HepG2 (cell line): ENCODE data around the gene SCN9A. TPM values are rescaled to one million over a fixed set of nuclear protein-coding genes. Genes with fewer than 3 reads are reported as not detected.
A peak's percentile ranks its signal among the peaks of the same experiment; 100 is the strongest.

ENCODE experiments used
- ARID2 ChIP-seq: sonication (generic); formaldehyde crosslinking; IDR thresholded peaks from 2 replicates; pipeline ENCODE4 v1.8.1; 2022; ENCODE audit warnings: mild to moderate bottlenecking, missing genetic modification reagents, borderline replicate concordance
- ARNT ChIP-seq: fragments of 450-650 bp; IDR thresholded peaks from 2 replicates; pipeline ENCODE4 v1.6.1; 2017
- CBX5 ChIP-seq: sonication (generic); formaldehyde crosslinking; IDR thresholded peaks from 2 replicates; pipeline ENCODE4 v1.4.0; 2020; ENCODE audit warnings: missing genetic modification reagents, borderline replicate concordance
- CEBPG ChIP-seq: IDR thresholded peaks from 2 replicates; pipeline ENCODE4 v1.6.1; 2016
- GATAD2A ChIP-seq: IDR thresholded peaks from 2 replicates; pipeline ENCODE4 v1.6.1; 2016
- IKZF4 ChIP-seq: sonication (generic); formaldehyde crosslinking; IDR thresholded peaks from 2 replicates; pipeline ENCODE4 v1.5.1; 2020; ENCODE audit warnings: borderline replicate concordance, mild to moderate bottlenecking, low read depth, missing genetic modification reagents; ENCODE audit errors: not compliant biosample characterization
- IRX3 ChIP-seq: sonication (generic); formaldehyde crosslinking; IDR thresholded peaks from 2 replicates; pipeline ENCODE4 v1.8.1; 2023; ENCODE audit warnings: mild to moderate bottlenecking, low read depth, missing genetic modification reagents, borderline replicate concordance
- KLF12 ChIP-seq: sonication (generic); formaldehyde crosslinking; IDR thresholded peaks from 2 replicates; pipeline ENCODE4 v1.4.0; 2020; ENCODE audit warnings: missing genetic modification reagents, borderline replicate concordance
- NRL ChIP-seq: sonication (generic); formaldehyde crosslinking; IDR thresholded peaks from 2 replicates; pipeline ENCODE4 v1.5.0; 2020; ENCODE audit warnings: missing genetic modification reagents, mild to moderate bottlenecking, moderate library complexity, borderline replicate concordance
- POLR2AphosphoS2 ChIP-seq: IDR thresholded peaks from 2 replicates; pipeline ENCODE4 v1.6.1; 2011; ENCODE audit warnings: low read depth, low read length, improper control_type of control experiment
- ZNF251 ChIP-seq: sonication (generic); formaldehyde crosslinking; IDR thresholded peaks from 2 replicates; pipeline ENCODE4 v1.9.0; 2021; ENCODE audit warnings: mild to moderate bottlenecking, missing genetic modification reagents
- ZNF432 ChIP-seq: sonication (generic); formaldehyde crosslinking; IDR thresholded peaks from 2 replicates; pipeline ENCODE4 v1.5.0; 2020; ENCODE audit warnings: missing genetic modification reagents, mild to moderate bottlenecking, borderline replicate concordance
- ZNF468 ChIP-seq: sonication (generic); formaldehyde crosslinking; IDR thresholded peaks from 2 replicates; pipeline ENCODE4 v1.8.0; 2022; ENCODE audit warnings: mild to moderate bottlenecking, moderate library complexity, missing genetic modification reagents
- ZNF883 ChIP-seq: sonication (generic); formaldehyde crosslinking; IDR thresholded peaks from 2 replicates; pipeline ENCODE4 v1.5.1; 2020; ENCODE audit warnings: mild to moderate bottlenecking, missing genetic modification reagents; ENCODE audit errors: not compliant biosample characterization
- ZSCAN21 ChIP-seq: sonication (generic); formaldehyde crosslinking; IDR thresholded peaks from 2 replicates; pipeline ENCODE4 v1.8.0; 2022; ENCODE audit warnings: mild to moderate bottlenecking, missing genetic modification reagents, moderate library complexity, borderline replicate concordance
- ZSCAN22 ChIP-seq: sonication (generic); formaldehyde crosslinking; IDR thresholded peaks from 2 replicates; pipeline ENCODE4 v1.4.0; 2020; ENCODE audit warnings: mild to moderate bottlenecking, missing genetic modification reagents
- ZSCAN29 ChIP-seq: sonication (generic); formaldehyde crosslinking; conservative IDR thresholded peaks from 2 replicates; pipeline ENCODE4 v1.4.0; 2020; ENCODE audit warnings: mild to moderate bottlenecking, missing genetic modification reagents
- polyA plus RNA-seq, 8 experiments: library from polyadenylated mRNA; depleted of rRNA in 3 of 8; stranded (reverse) in 7 of 8; unstranded in 1 of 8; fragments of >200 nt; fragmentation: Illumina TruSeq in 4 of 8; extraction: Trizol in 4 of 8; gene quantifications; 2 replicates each; pipeline versions ENCODE4 v1.2.1 to v1.2.3, GENCODE V29; 2011 to 2016; ENCODE audit warnings: low read depth in 4 of 8, missing spikeins in 1 of 8, mixed read lengths in 1 of 8; ENCODE audit not compliant: insufficient read depth in 1 of 8
- total RNA-seq, 5 experiments: library from RNA; depleted of rRNA; stranded (reverse); fragments of >200 nt; fragmentation: Illumina TruSeq; extraction: Trizol; gene quantifications; 2 replicates each; pipeline ENCODE4 v1.2.3, GENCODE V29; 2016; ENCODE audit warnings: low read depth in 1 of 5
- TF ChIP-seq, protein P1 (sequence below): sonication (generic); formaldehyde crosslinking; IDR thresholded peaks from 2 replicates; pipeline ENCODE4 v1.5.0; 2020; ENCODE audit warnings: missing genetic modification reagents
- TF ChIP-seq, protein P2 (sequence below): sonication (generic); formaldehyde crosslinking; IDR thresholded peaks from 2 replicates; pipeline ENCODE4 v1.5.1; 2020; ENCODE audit warnings: missing genetic modification reagents, mild to moderate bottlenecking, borderline replicate concordance
- TF ChIP-seq, protein P3 (sequence below): sonication (generic); formaldehyde crosslinking; conservative IDR thresholded peaks from 2 replicates; pipeline ENCODE4 v1.4.0; 2020; ENCODE audit warnings: missing genetic modification reagents
- TF ChIP-seq, protein P4 (sequence below): IDR thresholded peaks from 2 replicates; pipeline ENCODE4 v1.6.1; 2012; ENCODE audit warnings: low read depth, low read length, improper control_type of control experiment
- TF ChIP-seq, protein P5 (sequence below): sonication (generic); formaldehyde crosslinking; IDR thresholded peaks from 2 replicates; pipeline ENCODE4 v1.4.0; 2020; ENCODE audit warnings: missing genetic modification reagents
- TF ChIP-seq, protein P6 (sequence below): IDR thresholded peaks from 2 replicates; pipeline ENCODE4 v1.6.1; 2016; ENCODE audit warnings: control low read depth

SCN9A gene
- total and polyA plus RNA-seq, 2 of the 13 experiments (the other 11 are each of a cell fraction or from before 2014, with no cell fraction given), result 15.3 to 24.3 TPM

DNA sequence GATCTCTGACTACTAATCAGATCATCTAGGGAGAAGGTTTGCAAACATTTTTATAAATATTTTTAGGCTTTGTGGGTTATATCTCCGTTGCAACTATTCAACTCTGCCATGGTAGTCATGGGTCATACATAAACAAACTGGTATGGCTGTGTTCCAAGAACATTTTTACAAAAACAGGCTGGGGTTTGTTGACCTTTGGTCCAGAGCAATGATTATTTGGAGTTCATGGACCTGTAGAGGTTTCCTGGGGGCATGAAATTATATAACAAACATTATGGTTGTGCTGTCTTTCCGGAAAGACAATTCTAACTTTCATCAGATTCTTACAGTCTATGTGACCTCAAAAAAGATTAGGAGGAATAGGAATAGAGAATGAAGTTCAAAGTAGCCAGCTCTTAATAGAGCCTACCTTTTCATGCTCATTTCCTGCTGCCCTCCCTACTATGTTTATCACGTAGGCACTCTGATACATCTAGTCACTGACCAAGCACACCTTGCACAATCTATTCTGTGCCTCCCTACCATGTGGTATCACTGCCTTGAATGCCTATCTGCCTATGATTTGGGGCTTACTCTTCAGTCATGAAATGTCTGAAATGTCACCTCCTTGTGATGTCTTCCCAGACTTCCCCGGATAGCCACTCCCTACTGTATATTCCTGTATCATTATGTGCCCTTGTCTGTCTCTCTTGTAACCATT, 145.6 kb downstream of the SCN9A start (continued):
- TF ChIP-seq KLF12 (no peak), ZSCAN21 (CRISPR knock-in tag) (no peak; the same call in 1 of the 2 replicates), ZSCAN29 (CRISPR knock-in tag) (no peak; the same call in 1 of the 2 replicates), POLR2AphosphoS2 (no peak), CEBPG (peak; percentile 96), ARID2 (CRISPR knock-in tag) (no peak; the same call in 1 of the 2 replicates), IRX3 (CRISPR knock-in tag) (no peak), ZSCAN22 (CRISPR knock-in tag) (no peak), NRL (no peak), GATAD2A (peak; percentile 93), ZNF883 (CRISPR knock-in tag) (no peak), ZNF468 (CRISPR knock-in tag) (no peak), IKZF4 (CRISPR knock-in tag) (no peak), ARNT (no peak), CBX5 (CRISPR knock-in tag) (no peak), ZNF432 (CRISPR knock-in tag) (no peak), ZNF251 (no peak)
- TF ChIP-seq, protein P1, sequence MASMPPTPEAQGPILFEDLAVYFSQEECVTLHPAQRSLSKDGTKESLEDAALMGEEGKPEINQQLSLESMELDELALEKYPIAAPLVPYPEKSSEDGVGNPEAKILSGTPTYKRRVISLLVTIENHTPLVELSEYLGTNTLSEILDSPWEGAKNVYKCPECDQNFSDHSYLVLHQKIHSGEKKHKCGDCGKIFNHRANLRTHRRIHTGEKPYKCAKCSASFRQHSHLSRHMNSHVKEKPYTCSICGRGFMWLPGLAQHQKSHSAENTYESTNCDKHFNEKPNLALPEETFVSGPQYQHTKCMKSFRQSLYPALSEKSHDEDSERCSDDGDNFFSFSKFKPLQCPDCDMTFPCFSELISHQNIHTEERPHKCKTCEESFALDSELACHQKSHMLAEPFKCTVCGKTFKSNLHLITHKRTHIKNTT (CRISPR knock-in tag), result no peak
- TF ChIP-seq, protein P2, sequence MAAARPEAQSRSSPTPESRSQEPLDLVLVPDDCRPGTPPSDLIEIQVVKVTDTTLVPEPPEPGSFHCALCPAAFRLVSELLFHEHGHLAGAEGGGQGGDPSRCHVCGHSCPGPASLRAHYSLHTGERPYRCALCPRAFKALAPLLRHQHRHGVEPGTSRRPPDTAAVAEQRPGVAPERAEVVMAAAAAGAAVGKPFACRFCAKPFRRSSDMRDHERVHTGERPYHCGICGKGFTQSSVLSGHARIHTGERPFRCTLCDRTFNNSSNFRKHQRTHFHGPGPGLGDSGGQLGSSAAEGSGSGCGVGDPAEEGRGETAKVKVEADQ (CRISPR knock-in tag), result no peak
- TF ChIP-seq, protein P3, sequence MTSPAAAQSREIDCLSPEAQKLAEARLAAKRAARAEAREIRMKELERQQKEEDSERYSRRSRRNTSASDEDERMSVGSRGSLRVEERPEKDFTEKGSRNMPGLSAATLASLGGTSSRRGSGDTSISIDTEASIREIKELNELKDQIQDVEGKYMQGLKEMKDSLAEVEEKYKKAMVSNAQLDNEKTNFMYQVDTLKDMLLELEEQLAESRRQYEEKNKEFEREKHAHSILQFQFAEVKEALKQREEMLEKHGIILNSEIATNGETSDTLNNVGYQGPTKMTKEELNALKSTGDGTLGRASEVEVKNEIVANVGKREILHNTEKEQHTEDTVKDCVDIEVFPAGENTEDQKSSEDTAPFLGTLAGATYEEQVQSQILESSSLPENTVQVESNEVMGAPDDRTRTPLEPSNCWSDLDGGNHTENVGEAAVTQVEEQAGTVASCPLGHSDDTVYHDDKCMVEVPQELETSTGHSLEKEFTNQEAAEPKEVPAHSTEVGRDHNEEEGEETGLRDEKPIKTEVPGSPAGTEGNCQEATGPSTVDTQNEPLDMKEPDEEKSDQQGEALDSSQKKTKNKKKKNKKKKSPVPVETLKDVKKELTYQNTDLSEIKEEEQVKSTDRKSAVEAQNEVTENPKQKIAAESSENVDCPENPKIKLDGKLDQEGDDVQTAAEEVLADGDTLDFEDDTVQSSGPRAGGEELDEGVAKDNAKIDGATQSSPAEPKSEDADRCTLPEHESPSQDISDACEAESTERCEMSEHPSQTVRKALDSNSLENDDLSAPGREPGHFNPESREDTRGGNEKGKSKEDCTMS (CRISPR knock-in tag), result no peak
- TF ChIP-seq, protein P4, sequence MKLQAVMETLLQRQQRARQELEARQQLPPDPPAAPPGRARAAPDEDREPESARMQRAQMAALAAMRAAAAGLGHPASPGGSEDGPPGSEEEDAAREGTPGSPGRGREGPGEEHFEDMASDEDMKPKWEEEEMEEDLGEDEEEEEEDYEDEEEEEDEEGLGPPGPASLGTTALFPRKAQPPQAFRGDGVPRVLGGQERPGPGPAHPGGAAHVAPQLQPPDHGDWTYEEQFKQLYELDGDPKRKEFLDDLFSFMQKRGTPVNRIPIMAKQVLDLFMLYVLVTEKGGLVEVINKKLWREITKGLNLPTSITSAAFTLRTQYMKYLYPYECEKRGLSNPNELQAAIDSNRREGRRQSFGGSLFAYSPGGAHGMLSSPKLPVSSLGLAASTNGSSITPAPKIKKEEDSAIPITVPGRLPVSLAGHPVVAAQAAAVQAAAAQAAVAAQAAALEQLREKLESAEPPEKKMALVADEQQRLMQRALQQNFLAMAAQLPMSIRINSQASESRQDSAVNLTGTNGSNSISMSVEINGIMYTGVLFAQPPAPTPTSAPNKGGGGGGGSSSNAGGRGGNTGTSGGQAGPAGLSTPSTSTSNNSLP, result peak; percentile 79
- TF ChIP-seq, protein P5, sequence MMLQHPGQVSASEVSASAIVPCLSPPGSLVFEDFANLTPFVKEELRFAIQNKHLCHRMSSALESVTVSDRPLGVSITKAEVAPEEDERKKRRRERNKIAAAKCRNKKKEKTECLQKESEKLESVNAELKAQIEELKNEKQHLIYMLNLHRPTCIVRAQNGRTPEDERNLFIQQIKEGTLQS (CRISPR knock-in tag), result no peak
- TF ChIP-seq, protein P6, sequence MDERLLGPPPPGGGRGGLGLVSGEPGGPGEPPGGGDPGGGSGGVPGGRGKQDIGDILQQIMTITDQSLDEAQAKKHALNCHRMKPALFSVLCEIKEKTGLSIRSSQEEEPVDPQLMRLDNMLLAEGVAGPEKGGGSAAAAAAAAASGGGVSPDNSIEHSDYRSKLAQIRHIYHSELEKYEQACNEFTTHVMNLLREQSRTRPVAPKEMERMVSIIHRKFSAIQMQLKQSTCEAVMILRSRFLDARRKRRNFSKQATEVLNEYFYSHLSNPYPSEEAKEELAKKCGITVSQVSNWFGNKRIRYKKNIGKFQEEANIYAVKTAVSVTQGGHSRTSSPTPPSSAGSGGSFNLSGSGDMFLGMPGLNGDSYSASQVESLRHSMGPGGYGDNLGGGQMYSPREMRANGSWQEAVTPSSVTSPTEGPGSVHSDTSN, result 0 out of 2 replicates have a peak, but pooled peaks have one; percentile 18
